ENCODE measurements around the gene SPATA31E1.
"Not testable (repeated sequence)": the region's sequence is repeated elsewhere in the genome, so short reads cannot be mapped to it uniquely, and the experiment has no call there.

The SPATA31E1 gene

GRCh38 chr9:87882627-87883026 lies at the start of gene SPATA31E1:
TSS of gene SPATA31E1 (plus strand) at chr9:87882877. CDS start at chr9:87882892, 15 bp downstream.
- TF ChIP-seq TARDBP (IDR thresholded peaks at IDR 0.05) (no peak), SUZ12 (IDR thresholded peaks at IDR 0.05) (no peak), PKNOX1 (IDR thresholded peaks at IDR 0.05) (no peak), FOXM1 (IDR thresholded peaks at IDR 0.05; ENCODE audit: borderline replicate concordance) (no peak)
- ChIA-PET CTCF (no interaction called here), POLR2A (no interaction called here)
- peak; percentile 2 for DNase-seq (ENCODE audit: extremely low spot score)

- POLR2A ChIA-PET: no interaction called here
- CTCF ChIA-PET: interaction anchor here (0.6 kb wide), 1 partner anchor 206 kb away, joined by 4 read pairs; no protein-coding TSS in a partner anchor
- TF ChIP-seq FOXM1 (IDR thresholded peaks at IDR 0.05; ENCODE audit: borderline replicate concordance): no peak
- no peak for TF ChIP-seq TARDBP (IDR thresholded peaks at IDR 0.05)
- no peak for TF ChIP-seq L3MBTL2 (conservative IDR thresholded peaks at IDR 0.05)
- no peak for TF ChIP-seq FOXA1 (IDR thresholded peaks at IDR 0.05)
- DNase-seq (ENCODE audit: extremely low spot score): no peak
These were observed 48.3 kb upstream of the SPATA31E1 start for GRCh38 chr9:87834357-87834756.

DNA sequence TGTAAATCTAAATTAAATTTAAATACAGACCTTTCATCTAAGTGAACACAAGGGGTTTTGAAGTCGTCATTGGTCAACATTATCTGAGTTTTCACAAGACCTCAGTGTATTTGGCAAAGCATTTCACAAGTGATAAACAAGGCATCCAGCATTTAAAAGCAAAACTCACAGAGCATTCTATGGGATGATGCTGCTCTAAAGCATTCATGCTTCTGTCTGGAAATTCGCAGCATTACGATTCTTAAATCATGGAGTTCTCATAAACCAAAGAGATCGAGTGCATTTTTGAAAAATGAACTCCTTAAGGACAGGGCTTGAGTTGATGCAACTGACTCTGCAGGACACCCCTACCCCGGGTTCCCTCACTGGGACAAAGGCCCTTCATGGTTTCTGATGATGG lies 46.1 kb upstream of the SPATA31E1 start:
- CTCF ChIA-PET: no interaction called here
- TF ChIP-seq ARNT (IDR thresholded peaks at IDR 0.05) (no peak), L3MBTL2 (conservative IDR thresholded peaks at IDR 0.05) (no peak), CTBP1 (IDR thresholded peaks at IDR 0.05; ENCODE audit: borderline replicate concordance) (no peak), HDGF (IDR thresholded peaks at IDR 0.05; ENCODE audit: borderline replicate concordance) (no peak)
- POLR2A ChIA-PET: no interaction called here
- no peak for DNase-seq (ENCODE audit: extremely low spot score)

DNA sequence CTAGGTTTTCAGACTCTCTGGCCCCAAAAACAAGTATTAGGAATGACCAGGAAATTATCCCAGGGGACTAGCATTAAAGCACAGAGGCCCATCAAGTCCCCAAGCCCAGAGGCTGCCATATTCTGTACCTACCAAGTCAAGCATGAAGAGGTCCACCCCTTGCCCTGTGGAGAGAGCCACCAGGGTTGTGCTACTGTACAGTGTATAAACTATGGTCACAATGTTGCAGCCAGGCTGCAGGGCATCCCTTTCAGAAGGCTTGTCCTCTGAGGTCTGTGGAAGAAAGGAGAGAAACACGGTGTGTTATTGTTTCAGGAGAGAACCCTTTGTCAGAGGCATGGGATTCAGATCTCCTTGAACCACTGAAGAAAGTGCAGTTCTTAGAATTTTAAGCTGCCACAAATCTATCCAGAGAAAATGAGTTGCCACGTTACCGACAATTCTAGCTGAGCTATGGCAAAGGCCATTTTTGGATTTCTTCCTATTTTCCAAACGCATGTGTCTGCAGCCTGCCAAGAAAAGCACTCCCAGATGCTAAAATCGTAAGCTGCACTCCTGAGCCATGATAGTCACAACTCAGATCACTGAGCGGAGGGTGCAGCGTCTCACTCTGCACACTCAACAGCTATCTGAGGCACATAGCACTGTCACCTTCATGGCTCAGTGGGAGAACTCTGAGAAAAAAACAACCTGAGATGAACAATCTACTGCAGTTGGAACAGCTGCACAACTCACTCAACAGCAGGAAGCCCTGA lies 45.5 kb upstream of the SPATA31E1 start:
- DNase-seq (ENCODE audit: extremely low spot score): no peak
- CTCF ChIA-PET: no interaction called here
- POLR2A ChIA-PET: no interaction called here
- TF ChIP-seq LEF1 (IDR thresholded peaks at IDR 0.05; ENCODE audit: borderline replicate concordance): no peak
- TF ChIP-seq BHLHE40 (IDR thresholded peaks at IDR 0.05; ENCODE audit: borderline replicate concordance): no peak
- no peak for TF ChIP-seq NFRKB (IDR thresholded peaks at IDR 0.05)
- no peak for TF ChIP-seq PKNOX1 (IDR thresholded peaks at IDR 0.05)
- no peak for TF ChIP-seq SUZ12 (IDR thresholded peaks at IDR 0.05)
- no peak for TF ChIP-seq CTBP1 (IDR thresholded peaks at IDR 0.05; ENCODE audit: borderline replicate concordance)
- TF ChIP-seq HDGF (IDR thresholded peaks at IDR 0.05; ENCODE audit: borderline replicate concordance): no peak

DNA sequence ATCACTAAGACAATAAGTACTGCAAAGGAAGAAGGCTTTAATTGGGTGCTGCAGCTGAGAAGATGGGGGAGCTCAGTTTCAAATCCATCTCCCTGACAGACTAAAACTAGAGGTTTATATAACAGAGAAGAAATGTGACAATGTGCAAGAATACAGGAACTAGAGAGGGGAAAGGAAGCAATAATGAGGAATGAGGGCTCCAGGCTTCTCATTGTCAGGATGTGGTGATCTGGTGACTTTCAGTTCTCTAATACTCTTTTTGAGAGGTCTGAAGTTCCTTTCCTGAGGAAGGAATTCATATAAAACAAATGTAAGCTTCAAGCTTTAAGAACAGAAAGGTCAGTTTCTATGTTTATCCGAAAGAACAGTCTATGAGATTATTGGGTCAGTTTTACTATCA lies 42.5 kb upstream of the SPATA31E1 start:
- ChIA-PET CTCF (no interaction called here), POLR2A (no interaction called here)
- TF ChIP-seq FOXK2 (IDR thresholded peaks at IDR 0.05) (no peak), CTBP1 (IDR thresholded peaks at IDR 0.05; ENCODE audit: borderline replicate concordance) (no peak), LEF1 (IDR thresholded peaks at IDR 0.05; ENCODE audit: borderline replicate concordance) (no peak), L3MBTL2 (conservative IDR thresholded peaks at IDR 0.05) (no peak), NFRKB (IDR thresholded peaks at IDR 0.05) (no peak), ZNF384 (IDR thresholded peaks at IDR 0.05) (no peak), HDGF (IDR thresholded peaks at IDR 0.05; ENCODE audit: borderline replicate concordance) (no peak), SP1 (IDR thresholded peaks at IDR 0.05) (no peak), ARNT (IDR thresholded peaks at IDR 0.05) (no peak), SUZ12 (IDR thresholded peaks at IDR 0.05) (no peak)
- no peak for DNase-seq (ENCODE audit: extremely low spot score)

GRCh38 chr9:87842878-87843585 lies 39.6 kb upstream of the SPATA31E1 start:
- ChIA-PET CTCF (no interaction called here), POLR2A (no interaction called here)
- no peak for DNase-seq (ENCODE audit: extremely low spot score)
- TF ChIP-seq FOXA1 (IDR thresholded peaks at IDR 0.05): no peak
- no peak for TF ChIP-seq SP1 (IDR thresholded peaks at IDR 0.05)
- TF ChIP-seq ARNT (IDR thresholded peaks at IDR 0.05): no peak
- no peak for TF ChIP-seq L3MBTL2 (conservative IDR thresholded peaks at IDR 0.05)
- TF ChIP-seq PKNOX1 (IDR thresholded peaks at IDR 0.05): no peak
- no peak for TF ChIP-seq LEF1 (IDR thresholded peaks at IDR 0.05; ENCODE audit: borderline replicate concordance)
- TF ChIP-seq FOXK2 (IDR thresholded peaks at IDR 0.05): no peak

DNA sequence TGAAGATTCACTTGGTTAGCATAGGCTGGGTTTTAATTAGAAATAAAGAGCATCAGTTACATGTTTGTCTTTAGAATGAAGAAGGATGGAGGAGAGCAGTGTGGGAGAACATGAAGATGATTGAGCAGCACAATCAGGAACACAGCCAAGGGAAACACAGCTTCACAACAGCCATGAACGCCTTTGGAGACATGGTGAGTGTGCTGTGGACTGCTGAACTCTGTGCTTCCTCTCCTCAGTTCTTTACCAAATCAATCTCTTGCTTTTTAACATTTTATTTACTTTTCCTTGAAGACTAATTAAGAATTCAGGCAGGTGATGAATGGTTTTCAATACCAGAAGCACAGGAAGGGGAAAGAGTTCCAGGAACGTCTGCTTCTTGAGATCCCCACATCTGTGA lies 38.2 kb upstream of the SPATA31E1 start:
- ChIA-PET CTCF (no interaction called here), POLR2A (no interaction called here)
- TF ChIP-seq L3MBTL2 (conservative IDR thresholded peaks at IDR 0.05) (no peak), LEF1 (IDR thresholded peaks at IDR 0.05; ENCODE audit: borderline replicate concordance) (no peak), FOXM1 (IDR thresholded peaks at IDR 0.05; ENCODE audit: borderline replicate concordance) (no peak), ELF4 (IDR thresholded peaks at IDR 0.05) (no peak), ZNF384 (IDR thresholded peaks at IDR 0.05) (no peak), SUZ12 (IDR thresholded peaks at IDR 0.05) (no peak), SP1 (IDR thresholded peaks at IDR 0.05) (no peak), NFRKB (IDR thresholded peaks at IDR 0.05) (no peak), CTBP1 (IDR thresholded peaks at IDR 0.05; ENCODE audit: borderline replicate concordance) (no peak), FOXK2 (IDR thresholded peaks at IDR 0.05) (no peak), HDGF (IDR thresholded peaks at IDR 0.05; ENCODE audit: borderline replicate concordance) (no peak), BHLHE40 (IDR thresholded peaks at IDR 0.05; ENCODE audit: borderline replicate concordance) (no peak), ARNT (IDR thresholded peaks at IDR 0.05) (no peak), FOXA1 (IDR thresholded peaks at IDR 0.05) (no peak), PKNOX1 (IDR thresholded peaks at IDR 0.05) (no peak), TARDBP (IDR thresholded peaks at IDR 0.05) (no peak)
- DNase-seq (ENCODE audit: extremely low spot score): no peak

- POLR2A ChIA-PET; DNase-seq (ENCODE audit: extremely low spot score); CTCF ChIA-PET: not testable (repeated sequence)
These were observed 34.9 kb upstream of the SPATA31E1 start for GRCh38 chr9:87847817-87848216.
